Stomach (tissue), 19 donors: ENCODE measurements around the gene AGBL3. TPM values are rescaled to one million over a fixed set of nuclear protein-coding genes. Genes with fewer than 3 reads are reported as not detected.

Experiments
- DNase-seq, 2 donors: peaks; one replicate each; pipeline versions ENCODE4 v3.0.0 to v3.0.0-alpha.2; 2013 to 2019
- H3K27ac ChIP-seq, 5 donors: fragments of 200-600 bp in 4 of 5; sonication (generic) in 4 of 5; one replicate each; pipeline ENCODE4 v1.5.1; 2013 to 2019; ENCODE audit warnings: mild to moderate bottlenecking in 1 of 5, moderate library complexity in 1 of 5
- H3K27me3 ChIP-seq, 3 donors: fragments of 200-600 bp; sonication (generic); one replicate each; pipeline ENCODE4 v1.5.1; 2017 to 2019; ENCODE audit warnings: mixed run types in 1 of 3
- H3K36me3 ChIP-seq, 4 donors: fragments of 200-600 bp; sonication (generic); 1 replicate in 3 of 4; 2 replicates in 1 of 4; pipeline ENCODE4 v1.5.1; 2016 to 2019
- H3K4me1 ChIP-seq, 4 donors: fragments of 200-600 bp; sonication (generic); one replicate each; pipeline ENCODE4 v1.5.1; 2016 to 2019
- H3K4me3 ChIP-seq, 4 donors: fragments of 200-600 bp; sonication (generic) in 3 of 4; one replicate each; pipeline ENCODE4 v1.5.1; 2016 to 2019; ENCODE audit warnings: mild to moderate bottlenecking in 1 of 4
- H3K9me3 ChIP-seq, 4 donors: fragments of 200-600 bp; sonication (generic); one replicate each; pipeline ENCODE4 v1.5.1; 2016 to 2019
- EP300 ChIP-seq: sonication (generic); formaldehyde crosslinking; IDR thresholded peaks from one replicate; pipeline ENCODE4 v1.6.1; 2017; ENCODE audit warnings: antibody characterized with exemption
- POLR2A ChIP-seq, 4 donors: fragments of 450-650 bp; IDR thresholded peaks; one replicate each; pipeline ENCODE4 v1.6.1; 2016; ENCODE audit warnings: antibody characterized with exemption in 4 of 4, control low read depth in 2 of 4, mild to moderate bottlenecking in 1 of 4, moderate library complexity in 1 of 4
- POLR2AphosphoS5 ChIP-seq, 3 donors: sonication (generic); formaldehyde crosslinking; IDR thresholded peaks; one replicate each; pipeline ENCODE4 v1.6.1; 2016; ENCODE audit warnings: antibody characterized with exemption in 3 of 3
- WGBS, 5 donors: extraction: QIAGEN DNeasy Blood & Tissue Kit in 3 of 5; methylation state at CpG; one replicate each; pipeline versions ENCODE4 v1.1.5 to v1.1.7; 2013 to 2018; 5-methylcytosine and 5-hydroxymethylcytosine counted together
- intact Hi-C: fragments of 100-400 bp; cut with DNase I; formaldehyde crosslinking; loops from one replicate; pipeline ENCODE4 v1.15.1; 2023; ENCODE audit warnings: low total_unique reads
- long read RNA-seq, 10 donors: transcript quantifications; one replicate each; lab custom pipeline, GENCODE V29; 2026
- polyA plus RNA-seq, 3 donors: library from polyadenylated mRNA; stranded (reverse); fragments of 200-250 nt; gene quantifications; one replicate each; pipeline ENCODE4 v1.2.3, GENCODE V29; 2013
- total RNA-seq, 5 donors: library from RNA; depleted of rRNA; stranded (reverse); fragments of >200 nt; gene quantifications; one replicate each; pipeline versions ENCODE4 v1.1.0 to v1.2.3, GENCODE V29; 2014 to 2016
- TF ChIP-seq, protein P1 (sequence below), 7 experiments: fragments of 450-650 bp in 4 of 7; fragments of 200-600 bp in 3 of 7; sonication (generic) in 3 of 7; IDR thresholded peaks; one replicate each; pipeline ENCODE4 v1.5.1; 2016 to 2019; ENCODE audit warnings: antibody characterized with exemption in 7 of 7, control low read depth in 2 of 7, mild to moderate bottlenecking in 1 of 7
- donor health status: healthy with polysubstance abuse.
- donor health status: Bipolar disorder and iron deficiency.
- donor health status: healthy.

The AGBL3 gene
- total RNA-seq (1 to 10 TPM in 2 of 5 donors, under 1 TPM in 1, not detected in 2; 0.29 to 8.4 (median 2.9) TPM), polyA plus RNA-seq (1 to 10 TPM in 2 of 3 donors, under 1 TPM in 1; 0.93 to 1.4 (median 1.2) TPM)
- long read RNA-seq, donor 1 = 0 reads
- long read RNA-seq, donor 2 = 0 reads
- long read RNA-seq, donor 3 = 0 reads
- long read RNA-seq, donor 4 = 0 reads
- long read RNA-seq, donor 5, partial matches to known transcripts = 0 of 1 reads
- long read RNA-seq, donor 5, other reads (novel, unspliced or antisense) = 0 of 1 reads
- long read RNA-seq, donor 6, partial matches to known transcripts = 9 of 9 reads
- long read RNA-seq, donor 6, other reads (novel, unspliced or antisense) = 0 of 9 reads
- long read RNA-seq, donor 7 = 0 reads
- long read RNA-seq, donor 8 = 0 reads
- long read RNA-seq, donor 9 = 0 reads
- long read RNA-seq, donor 10 = 0 reads

DNA sequence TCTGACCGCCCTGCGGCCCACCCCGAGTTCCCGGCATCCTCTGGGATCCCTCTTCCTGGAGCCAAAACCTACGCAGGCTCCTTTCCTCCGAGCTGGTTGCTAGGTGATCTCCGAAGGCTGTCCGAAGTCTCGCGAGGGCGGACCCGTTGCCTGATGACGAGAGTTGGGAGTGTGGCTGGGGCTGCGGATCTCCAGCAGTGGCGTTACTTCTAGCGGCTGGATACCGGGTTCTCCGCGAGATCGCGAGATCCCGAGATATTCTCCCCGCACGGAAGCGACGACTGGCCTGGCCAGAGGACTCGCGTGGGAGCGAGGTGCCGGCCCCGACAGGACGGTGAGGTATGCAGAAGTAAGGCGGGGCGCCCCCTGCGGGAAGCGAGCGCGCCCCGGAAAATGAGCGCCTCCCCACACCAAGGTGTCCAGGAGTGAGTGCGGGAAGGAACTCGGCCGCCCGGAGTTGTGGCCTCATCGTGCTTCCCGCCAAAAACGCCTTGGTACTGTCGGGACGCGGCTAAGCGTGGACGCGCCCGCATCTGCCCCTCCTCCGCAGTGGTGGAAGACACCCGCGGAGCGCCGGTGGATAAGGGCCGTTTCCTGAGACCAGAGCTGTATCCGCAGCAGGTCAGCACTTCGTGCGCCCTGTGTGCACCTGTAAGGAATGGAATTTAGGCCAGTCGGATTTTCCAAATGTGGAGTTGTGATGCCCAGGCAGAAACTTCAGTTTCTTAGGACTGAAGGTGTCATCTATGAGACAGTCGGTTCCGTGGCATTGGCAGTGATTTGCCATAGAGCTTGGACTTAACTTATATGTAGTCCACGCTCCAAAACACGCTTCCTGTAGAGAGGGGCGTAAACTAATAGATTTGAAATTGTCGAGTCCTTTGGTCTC is at the start of gene AGBL3:
AGBL3 (plus strand) TSS at position 146 of the 889 bp plus-strand sequence. CDS start 1,426 bp downstream, outside the sequence.
- TF ChIP-seq POLR2A (IDR thresholded peaks at IDR 0.05) (peak in 1 of 4 donors; percentile 31), POLR2AphosphoS5 (IDR thresholded peaks at IDR 0.05) (peak; percentile 41 to 80 (median 48)), EP300 (no peak)
- TF ChIP-seq, protein P1, sequence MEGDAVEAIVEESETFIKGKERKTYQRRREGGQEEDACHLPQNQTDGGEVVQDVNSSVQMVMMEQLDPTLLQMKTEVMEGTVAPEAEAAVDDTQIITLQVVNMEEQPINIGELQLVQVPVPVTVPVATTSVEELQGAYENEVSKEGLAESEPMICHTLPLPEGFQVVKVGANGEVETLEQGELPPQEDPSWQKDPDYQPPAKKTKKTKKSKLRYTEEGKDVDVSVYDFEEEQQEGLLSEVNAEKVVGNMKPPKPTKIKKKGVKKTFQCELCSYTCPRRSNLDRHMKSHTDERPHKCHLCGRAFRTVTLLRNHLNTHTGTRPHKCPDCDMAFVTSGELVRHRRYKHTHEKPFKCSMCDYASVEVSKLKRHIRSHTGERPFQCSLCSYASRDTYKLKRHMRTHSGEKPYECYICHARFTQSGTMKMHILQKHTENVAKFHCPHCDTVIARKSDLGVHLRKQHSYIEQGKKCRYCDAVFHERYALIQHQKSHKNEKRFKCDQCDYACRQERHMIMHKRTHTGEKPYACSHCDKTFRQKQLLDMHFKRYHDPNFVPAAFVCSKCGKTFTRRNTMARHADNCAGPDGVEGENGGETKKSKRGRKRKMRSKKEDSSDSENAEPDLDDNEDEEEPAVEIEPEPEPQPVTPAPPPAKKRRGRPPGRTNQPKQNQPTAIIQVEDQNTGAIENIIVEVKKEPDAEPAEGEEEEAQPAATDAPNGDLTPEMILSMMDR (IDR thresholded peaks at IDR 0.05) = peak in 5 of 7 experiments; percentile 31 to 70 (median 52)
- peak within 1 kb of the TSS; percentile 60 to 76 (median 70) for H3K4me3 ChIP-seq
- intact Hi-C loops = no loop called here
- H3K4me1 ChIP-seq = peaks cover 16 to 48% (median 37%) of the 10 kb centered on the region in 4 donors
- no peaks in the 10 kb centered on the region for H3K9me3 ChIP-seq
- no peaks in the 10 kb centered on the region for H3K27me3 ChIP-seq
- peaks cover 0 to 3% (median 0%) of the 10 kb centered on the region in 4 donors for H3K36me3 ChIP-seq
- 0 to 1% (median 0%) methylated on average over 36 to 70 of the region's 70 CpGs for WGBS, 5 donors
- peak; percentile 95 to 99 for DNase-seq
- H3K27ac ChIP-seq = peak within 1 kb of the TSS; percentile 86 to 96 (median 94)

DNA sequence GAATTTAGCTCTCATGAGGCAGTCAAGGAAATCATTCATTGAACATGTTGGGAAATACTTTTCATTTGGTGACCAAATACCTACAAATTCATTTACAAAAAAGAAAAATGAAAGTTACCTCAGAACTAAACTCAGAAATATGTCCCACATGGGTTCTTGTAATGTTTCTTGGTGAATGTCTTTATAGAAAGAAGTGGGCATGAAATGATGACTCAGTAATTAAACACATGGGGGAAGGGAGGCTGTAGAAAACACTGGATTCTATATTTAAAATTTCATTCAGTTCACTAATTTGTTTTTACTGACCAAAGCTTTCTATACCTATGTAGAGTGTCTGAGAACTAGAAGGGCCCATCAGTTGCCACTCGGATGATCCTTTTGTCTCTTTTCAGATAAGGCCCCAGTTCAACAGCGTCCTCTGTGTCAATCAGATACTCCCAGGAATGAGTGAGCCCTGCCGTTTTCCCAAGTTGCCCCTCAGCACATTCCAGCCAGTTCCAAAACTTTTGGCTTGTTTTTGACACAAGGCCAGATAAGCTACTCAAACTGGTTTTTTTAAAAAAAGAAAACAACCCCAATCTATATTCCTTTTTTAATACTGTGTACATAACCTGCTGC is 49.3 kb upstream of the AGBL3 start:
- no peak overlapping the region for H3K4me3 ChIP-seq
- no peaks in the 10 kb centered on the region for H3K27me3 ChIP-seq
- WGBS, 5 donors = 39 to 54% (median 46%) methylated on average over 3 of the region's 3 CpGs
- peak overlapping the region in 3 of 5 donors; percentile 1 to 68 (median 57) for H3K27ac ChIP-seq
- peaks cover 0 to 44% (median 23%) of the 10 kb centered on the region in 4 donors for H3K36me3 ChIP-seq
- no peaks in the 10 kb centered on the region for H3K9me3 ChIP-seq
- DNase-seq = no peak
- intact Hi-C loops = loop anchor here (10.0 kb wide), 1 partner anchor 312 kb away; no protein-coding TSS in a partner anchor
- TF ChIP-seq POLR2AphosphoS5 (IDR thresholded peaks at IDR 0.05) (no peak), POLR2A (IDR thresholded peaks at IDR 0.05) (no peak), EP300 (no peak)
- TF ChIP-seq, protein P1 (IDR thresholded peaks at IDR 0.05) = no peak
- H3K4me1 ChIP-seq = peaks cover 0 to 65% (median 30%) of the 10 kb centered on the region in 4 donors

DNA sequence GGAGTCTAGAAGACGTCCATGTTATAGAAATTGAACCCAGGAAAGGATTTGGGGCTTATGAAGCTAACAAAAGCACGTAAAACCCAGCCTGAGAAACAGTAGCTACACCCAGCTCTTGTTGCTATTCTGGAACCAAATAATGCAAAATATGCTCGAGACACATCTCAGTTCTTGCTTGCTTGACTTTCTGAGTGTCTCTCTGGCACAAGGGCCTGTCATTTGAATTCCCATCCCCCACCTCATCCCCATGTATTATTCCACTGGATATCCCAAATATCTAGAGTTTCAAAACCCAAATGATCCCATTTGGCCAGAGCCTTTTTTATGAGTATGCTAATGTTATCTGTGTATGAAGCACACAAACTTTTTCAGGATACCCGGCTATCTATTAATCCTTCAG is 48.2 kb upstream of the AGBL3 start:
- peaks cover 0 to 39% (median 21%) of the 10 kb centered on the region in 4 donors for H3K36me3 ChIP-seq
- 67 to 86% (median 81%) methylated on average over 4 of the region's 4 CpGs for WGBS, 5 donors
- H3K4me1 ChIP-seq = peaks cover 0 to 63% (median 31%) of the 10 kb centered on the region in 4 donors
- no peak for DNase-seq
- TF ChIP-seq POLR2A (IDR thresholded peaks at IDR 0.05) = no peak
- TF ChIP-seq EP300 = no peak
- TF ChIP-seq POLR2AphosphoS5 (IDR thresholded peaks at IDR 0.05) = no peak
- TF ChIP-seq, protein P1 (IDR thresholded peaks at IDR 0.05) = no peak
- H3K27me3 ChIP-seq = no peaks in the 10 kb centered on the region
- intact Hi-C loops = loop anchor here (10.0 kb wide), 1 partner anchor 313 kb away; no protein-coding TSS in a partner anchor
- H3K4me3 ChIP-seq = no peak overlapping the region
- H3K9me3 ChIP-seq = no peaks in the 10 kb centered on the region
- H3K27ac ChIP-seq = peak overlapping the region in 1 of 5 donors; percentile 68
